GM15510 (cell line): ENCODE results near the gene ZAR1.

Experiments used
- POLR2A ChIP-seq: IDR thresholded peaks from 3 replicates; pipeline ENCODE4 v1.6.1; 2011; ENCODE audit warnings: borderline replicate concordance; ENCODE audit not compliant: insufficient read length; ENCODE audit errors: extremely low read depth

Gene ZAR1

DNA sequence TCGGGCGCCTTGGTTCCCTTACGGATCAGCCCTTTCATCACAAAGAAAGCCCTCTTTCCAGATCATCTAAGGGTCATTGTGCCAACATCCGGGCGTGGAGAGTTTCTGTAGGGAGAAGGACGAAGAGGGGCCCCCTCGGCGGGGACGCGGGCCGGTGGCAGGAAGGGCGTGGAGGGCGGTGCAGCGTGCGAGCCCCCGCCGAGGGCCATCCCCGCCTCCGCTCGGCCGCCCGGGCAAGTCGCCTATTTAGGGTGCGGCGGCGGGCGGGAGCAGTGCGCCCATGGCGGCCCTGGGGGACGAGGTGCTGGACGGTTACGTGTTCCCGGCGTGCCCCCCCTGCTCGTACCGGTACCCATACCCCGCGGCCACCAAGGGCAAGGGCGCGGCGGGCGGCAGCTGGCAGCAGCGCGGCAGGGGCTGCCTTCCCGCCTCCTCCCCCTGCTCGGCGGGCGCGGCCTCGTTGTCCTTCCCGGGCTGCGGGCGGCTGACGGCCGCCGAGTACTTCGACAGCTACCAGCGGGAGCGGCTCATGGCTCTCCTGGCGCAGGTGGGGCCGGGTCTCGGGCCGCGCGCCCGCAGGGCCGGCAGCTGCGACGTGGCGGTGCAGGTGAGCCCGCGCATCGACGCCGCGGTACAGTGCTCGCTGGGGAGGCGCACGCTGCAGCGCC, at the start of gene ZAR1:
Gene ZAR1 (plus strand): TSS at position 241 of the 668 bp plus-strand sequence. CDS start 40 bp downstream, at position 281.
- TF ChIP-seq POLR2A: no peak

- TF ChIP-seq POLR2A: no peak
These were observed 44.3 kb upstream of the ZAR1 start for GRCh38 chr4:48445704-48446103.

- no peak for TF ChIP-seq POLR2A
These were observed 43.4 kb upstream of the ZAR1 start for GRCh38 chr4:48446642-48447041.

DNA sequence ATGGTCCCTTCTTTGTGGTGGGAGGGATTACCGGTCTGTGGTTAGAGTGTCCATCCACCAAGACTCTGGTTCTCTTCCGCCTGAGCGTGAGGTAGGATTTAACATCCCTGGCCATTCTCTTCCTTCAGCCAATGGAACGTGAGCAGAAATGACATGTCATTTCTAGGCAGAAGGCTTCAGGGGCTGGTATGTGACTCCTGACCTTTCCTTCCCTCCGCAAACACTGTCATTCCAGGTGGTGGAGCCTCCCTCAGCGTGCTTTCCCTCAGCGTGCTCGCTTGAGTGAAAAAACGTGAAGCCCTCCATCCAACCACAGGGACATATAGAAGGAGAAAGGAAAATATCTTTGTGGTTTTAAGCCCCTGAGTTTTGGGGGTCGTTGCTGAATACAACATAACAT, 40.9 kb upstream of the ZAR1 start:
- TF ChIP-seq POLR2A: no peak

- no peak for TF ChIP-seq POLR2A
These were observed 39.3 kb upstream of the ZAR1 start for GRCh38 chr4:48450740-48451139.

DNA sequence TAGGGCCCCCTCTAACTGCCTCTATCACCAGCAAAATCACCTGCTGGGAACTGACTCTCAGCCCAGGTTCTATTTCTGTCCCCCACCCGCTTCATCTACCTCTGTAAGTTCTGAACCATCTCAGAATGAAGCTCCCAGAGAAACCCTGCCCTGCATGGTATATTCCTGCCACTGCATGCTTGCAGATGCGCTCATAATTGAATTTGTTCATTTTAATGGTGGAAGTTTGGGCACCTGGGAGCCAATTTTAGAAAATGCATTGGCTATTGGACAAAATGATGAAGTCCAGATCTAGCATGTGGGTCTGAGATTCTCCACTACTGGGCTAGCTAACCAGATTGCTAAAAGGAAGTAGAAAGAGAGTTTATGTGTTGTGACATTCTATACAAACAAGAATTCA, 35.5 kb upstream of the ZAR1 start:
- no peak for TF ChIP-seq POLR2A

- no peak for TF ChIP-seq POLR2A
These were observed 29.1 kb upstream of the ZAR1 start for GRCh38 chr4:48461000-48461399.

DNA sequence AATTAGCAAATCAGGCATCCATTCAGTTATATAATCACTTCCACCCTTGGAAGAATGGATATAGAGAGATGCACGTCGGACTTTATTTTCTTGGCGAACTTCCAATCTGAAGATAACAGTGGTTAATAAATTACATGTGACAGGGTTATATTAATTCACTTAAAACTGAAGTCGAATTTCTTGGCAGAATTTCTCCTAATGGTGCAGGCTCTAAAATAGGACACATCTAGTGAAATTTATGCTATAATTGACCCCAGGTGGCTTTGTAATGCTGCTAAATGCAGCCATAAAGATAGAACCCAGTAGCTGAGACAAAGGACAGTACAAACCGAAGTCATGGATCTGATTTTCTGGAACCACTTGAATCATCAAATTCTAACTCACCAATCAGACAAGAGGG, 27.7 kb upstream of the ZAR1 start:
- no peak for TF ChIP-seq POLR2A

- TF ChIP-seq POLR2A: no peak
These were observed 22.6 kb upstream of the ZAR1 start for GRCh38 chr4:48467442-48467841.

DNA sequence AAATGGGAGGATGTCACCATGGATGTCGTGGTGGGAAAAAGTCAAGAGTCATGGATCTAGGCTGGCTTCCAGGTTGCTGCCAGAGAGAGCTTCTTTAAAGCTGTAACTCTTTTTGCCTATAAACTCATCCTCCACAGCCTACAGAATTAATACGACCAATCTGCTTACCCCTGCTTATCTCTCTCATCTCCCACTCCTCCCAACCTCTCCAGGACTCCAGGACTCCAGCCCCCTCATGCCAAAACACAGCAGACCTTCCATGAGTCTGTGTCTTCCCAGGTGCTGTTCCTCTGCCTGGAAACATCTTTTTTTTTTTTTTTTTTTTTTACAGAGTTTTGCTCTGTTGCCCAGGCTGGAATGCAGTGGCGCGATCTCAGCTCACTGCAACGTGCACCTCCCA, 22.2 kb upstream of the ZAR1 start:
- TF ChIP-seq POLR2A: no peak

- TF ChIP-seq POLR2A: no peak
These were observed 19.9 kb upstream of the ZAR1 start for GRCh38 chr4:48470137-48470536.

- no peak for TF ChIP-seq POLR2A
These were observed 19.5 kb upstream of the ZAR1 start for GRCh38 chr4:48470570-48470969.

GRCh38 chr4:48472794-48473193, 17.3 kb upstream of the ZAR1 start:
- TF ChIP-seq POLR2A: no peak

- no peak for TF ChIP-seq POLR2A
These were observed 14.3 kb upstream of the ZAR1 start for GRCh38 chr4:48475770-48476169.

GRCh38 chr4:48478273-48478672, 11.8 kb upstream of the ZAR1 start:
- no peak for TF ChIP-seq POLR2A

- TF ChIP-seq POLR2A: no peak
These were observed 8.5 kb upstream of the ZAR1 start for GRCh38 chr4:48481581-48481980.
